HG02763 (cell line): ENCODE measurements around the gene MYBBP1A.

Source experiments
- ATAC-seq: cut with Tn5 transposase; IDR thresholded peaks from one replicate; pipeline ENCODE4 v1.9.1; 2021; ENCODE audit warnings: mild to moderate bottlenecking, moderate library complexity; ENCODE audit not compliant: unreplicated experiment

Gene MYBBP1A

GRCh38 chr17:4551141-4551540 is 4.0 kb downstream of the MYBBP1A start:
- ATAC-seq: no peak

- no peak for ATAC-seq
Observed at GRCh38 chr17:4550534-4551039, 4.6 kb downstream of the MYBBP1A start.

- no peak for ATAC-seq
Observed at GRCh38 chr17:4549781-4550533, 5.2 kb downstream of the MYBBP1A start.

GRCh38 chr17:4548721-4549531 is 6.3 kb downstream of the MYBBP1A start:
- ATAC-seq: no peak

GRCh38 chr17:4548061-4548461 is 7.1 kb downstream of the MYBBP1A start:
- ATAC-seq: no peak

- no peak for ATAC-seq
Observed at GRCh38 chr17:4547118-4547906, 7.9 kb downstream of the MYBBP1A start.

- ATAC-seq: no peak
Observed at GRCh38 chr17:4545217-4545951, 9.8 kb downstream of the MYBBP1A start.

GRCh38 chr17:4544951-4545216 is 10.3 kb downstream of the MYBBP1A start:
- no peak for ATAC-seq

GRCh38 chr17:4544135-4544950 is 10.8 kb downstream of the MYBBP1A start:
- no peak for ATAC-seq

- no peak for ATAC-seq
Observed at GRCh38 chr17:4543557-4544026, 11.6 kb downstream of the MYBBP1A start.

- no peak for ATAC-seq
Observed at GRCh38 chr17:4542726-4543191, 12.4 kb downstream of the MYBBP1A start.

- no peak for ATAC-seq
Observed at GRCh38 chr17:4542003-4542725, 13.0 kb downstream of the MYBBP1A start.

GRCh38 chr17:4541328-4542002 is 13.7 kb downstream of the MYBBP1A start:
- ATAC-seq: no peak

GRCh38 chr17:4540687-4541327 is 14.4 kb downstream of the MYBBP1A start:
- no peak for ATAC-seq

GRCh38 chr17:4540224-4540651 is 14.9 kb downstream of the MYBBP1A start:
- ATAC-seq: no peak

- ATAC-seq: no peak
Observed at GRCh38 chr17:4539576-4540223, 15.5 kb downstream of the MYBBP1A start.

GRCh38 chr17:4539025-4539424 is 16.2 kb downstream of the MYBBP1A start:
- ATAC-seq: no peak
